Parathyroid adenoma (tissue), 2 donors: ENCODE data around the gene TM7SF2.

Experiments
- H2AFZ ChIP-seq: fragments of 300-600 bp; sonication (generic); one replicate; pipeline ENCODE4 v1.7.0; 2017; ENCODE audit warnings: antibody characterized with exemption, mild to moderate bottlenecking
- H3K27ac ChIP-seq: fragments of 300-600 bp; sonication (generic); one replicate; pipeline ENCODE4 v1.7.0; 2017
- H3K27me3 ChIP-seq: fragments of 300-600 bp; sonication (generic); one replicate; pipeline ENCODE4 v1.7.0; 2017; ENCODE audit warnings: low read length; ENCODE audit not compliant: control insufficient read depth, insufficient read depth
- H3K36me3 ChIP-seq: fragments of 300-600 bp; sonication (generic); one replicate; pipeline ENCODE4 v1.7.0; 2017; ENCODE audit warnings: low read length; ENCODE audit not compliant: control insufficient read depth, insufficient read depth
- H3K4me1 ChIP-seq: fragments of 300-600 bp; sonication (generic); one replicate; pipeline ENCODE4 v1.7.0; 2017; ENCODE audit warnings: control low read depth
- H3K4me2 ChIP-seq: fragments of 300-600 bp; sonication (generic); one replicate; pipeline ENCODE4 v1.7.0; 2017; ENCODE audit warnings: low read length
- H3K4me3 ChIP-seq: fragments of 300-600 bp; sonication (generic); one replicate; pipeline ENCODE4 v1.7.0; 2017; ENCODE audit warnings: low read depth, low read length
- H3K79me2 ChIP-seq: fragments of 300-600 bp; sonication (generic); one replicate; pipeline ENCODE4 v1.7.0; 2017; ENCODE audit warnings: control low read depth
- H3K9ac ChIP-seq: fragments of 300-600 bp; sonication (generic); one replicate; pipeline ENCODE4 v1.7.0; 2017; ENCODE audit warnings: mild to moderate bottlenecking
- H3K9me3 ChIP-seq: fragments of 300-600 bp; sonication (generic); one replicate; pipeline ENCODE4 v1.7.0; 2017; ENCODE audit warnings: low read length; ENCODE audit not compliant: control insufficient read depth
- CTCF ChIP-seq: fragments of 300-600 bp; sonication (generic); IDR thresholded peaks from one replicate; pipeline ENCODE4 v1.7.0; 2017; ENCODE audit warnings: antibody characterized with exemption, mild to moderate bottlenecking
- donor health status: primary hyperparathyroidism.

Gene TM7SF2

GRCh38 chr11:65072631-65072966 is 39.1 kb upstream of the TM7SF2 start:
- no peaks in the 10 kb centered on the region for H3K9me3 ChIP-seq
- no peaks in the 10 kb centered on the region for H3K79me2 ChIP-seq
- H3K27me3 ChIP-seq: no peaks in the 10 kb centered on the region
- no peaks in the 10 kb centered on the region for H3K36me3 ChIP-seq
- no peak overlapping the region for H3K4me3 ChIP-seq
- no peak overlapping the region for H3K9ac ChIP-seq
- H3K4me2 ChIP-seq: no peak overlapping the region
- no peaks in the 10 kb centered on the region for H3K4me1 ChIP-seq
- no peak for TF ChIP-seq CTCF
- no peak overlapping the region for H2AFZ ChIP-seq
- no peak overlapping the region for H3K27ac ChIP-seq

- no peak overlapping the region for H2AFZ ChIP-seq
- H3K4me3 ChIP-seq: no peak overlapping the region
- H3K36me3 ChIP-seq: no peaks in the 10 kb centered on the region
- H3K27me3 ChIP-seq: no peaks in the 10 kb centered on the region
- H3K4me2 ChIP-seq: no peak overlapping the region
- no peak overlapping the region for H3K27ac ChIP-seq
- H3K9me3 ChIP-seq: no peaks in the 10 kb centered on the region
- H3K4me1 ChIP-seq: no peaks in the 10 kb centered on the region
- H3K9ac ChIP-seq: no peak overlapping the region
- no peak for TF ChIP-seq CTCF
- no peaks in the 10 kb centered on the region for H3K79me2 ChIP-seq
Measured at GRCh38 chr11:65077451-65077850, 34.2 kb upstream of the TM7SF2 start.

GRCh38 chr11:65078151-65078550 is 33.5 kb upstream of the TM7SF2 start:
- Histone ChIP-seq H3K4me3 (no peak overlapping the region), H2AFZ (no peak overlapping the region), H3K79me2 (no peaks in the 10 kb centered on the region), H3K27ac (no peak overlapping the region), H3K9ac (no peak overlapping the region), H3K36me3 (no peaks in the 10 kb centered on the region), H3K9me3 (no peaks in the 10 kb centered on the region), H3K27me3 (no peaks in the 10 kb centered on the region), H3K4me2 (no peak overlapping the region), H3K4me1 (no peaks in the 10 kb centered on the region)
- peak; percentile 21 for TF ChIP-seq CTCF

GRCh38 chr11:65078786-65079342 is 32.8 kb upstream of the TM7SF2 start:
- Histone ChIP-seq H3K27me3 (no peaks in the 10 kb centered on the region), H3K4me2 (no peak overlapping the region), H2AFZ (no peak overlapping the region), H3K27ac (no peak overlapping the region), H3K4me3 (no peak overlapping the region), H3K9me3 (no peaks in the 10 kb centered on the region), H3K9ac (no peak overlapping the region), H3K4me1 (no peaks in the 10 kb centered on the region), H3K36me3 (no peaks in the 10 kb centered on the region), H3K79me2 (no peaks in the 10 kb centered on the region)
- TF ChIP-seq CTCF: no peak

GRCh38 chr11:65083134-65083833 is 28.4 kb upstream of the TM7SF2 start:
- no peak for TF ChIP-seq CTCF
- H3K27me3 ChIP-seq: no peaks in the 10 kb centered on the region
- peak overlapping the region; percentile 86 for H3K27ac ChIP-seq
- H3K4me2 ChIP-seq: peak overlapping the region; percentile 81
- H3K36me3 ChIP-seq: no peaks in the 10 kb centered on the region
- H3K9ac ChIP-seq: no peak overlapping the region
- H3K4me3 ChIP-seq: peak overlapping the region; percentile 74
- H3K9me3 ChIP-seq: no peaks in the 10 kb centered on the region
- H3K79me2 ChIP-seq: no peaks in the 10 kb centered on the region
- H3K4me1 ChIP-seq: peaks cover 4% of the 10 kb centered on the region
- H2AFZ ChIP-seq: peak overlapping the region; percentile 87
